A673 (cell line): ENCODE measurements around the gene SPRED1.

Source experiments
- CTCF ChIP-seq: fragments of 300-800, 200-600 bp; sonication (generic); conservative IDR thresholded peaks from 2 replicates; pipeline ENCODE4 v1.5.1; 2017; ENCODE audit warnings: low read depth, mild to moderate bottlenecking, antibody characterized with exemption, low read length, moderate library complexity, mixed read lengths
- EZH2 ChIP-seq: fragments of 200-600 bp; sonication (generic); IDR thresholded peaks from 2 replicates; pipeline ENCODE4 v1.6.1; 2017; ENCODE audit warnings: borderline replicate concordance, low read depth, mild to moderate bottlenecking, mixed read lengths, antibody characterized with exemption, low read length; ENCODE audit not compliant: poor library complexity, severe bottlenecking

GRCh38 chr15:38229705-38230310 is 22.8 kb upstream of the SPRED1 start:
- TF ChIP-seq CTCF, result no peak
- no peak for TF ChIP-seq EZH2
